Forelimb muscle (tissue), 1 donor: ENCODE measurements around the gene INPP5F. TPM values are rescaled to one million over a fixed set of nuclear protein-coding genes. Genes with fewer than 3 reads are reported as not detected.

Experiments
- DNase-seq: peaks from one replicate; pipeline ENCODE4 v3.0.0-alpha.2; 2013; ENCODE audit warnings: low read depth
- polyA plus RNA-seq: library from polyadenylated mRNA; unstranded; fragments of 120-200 nt; gene quantifications from one replicate; pipeline ENCODE4 v1.2.1, GENCODE V29; 2013; ENCODE audit not compliant: insufficient read length

The INPP5F gene, protein sequence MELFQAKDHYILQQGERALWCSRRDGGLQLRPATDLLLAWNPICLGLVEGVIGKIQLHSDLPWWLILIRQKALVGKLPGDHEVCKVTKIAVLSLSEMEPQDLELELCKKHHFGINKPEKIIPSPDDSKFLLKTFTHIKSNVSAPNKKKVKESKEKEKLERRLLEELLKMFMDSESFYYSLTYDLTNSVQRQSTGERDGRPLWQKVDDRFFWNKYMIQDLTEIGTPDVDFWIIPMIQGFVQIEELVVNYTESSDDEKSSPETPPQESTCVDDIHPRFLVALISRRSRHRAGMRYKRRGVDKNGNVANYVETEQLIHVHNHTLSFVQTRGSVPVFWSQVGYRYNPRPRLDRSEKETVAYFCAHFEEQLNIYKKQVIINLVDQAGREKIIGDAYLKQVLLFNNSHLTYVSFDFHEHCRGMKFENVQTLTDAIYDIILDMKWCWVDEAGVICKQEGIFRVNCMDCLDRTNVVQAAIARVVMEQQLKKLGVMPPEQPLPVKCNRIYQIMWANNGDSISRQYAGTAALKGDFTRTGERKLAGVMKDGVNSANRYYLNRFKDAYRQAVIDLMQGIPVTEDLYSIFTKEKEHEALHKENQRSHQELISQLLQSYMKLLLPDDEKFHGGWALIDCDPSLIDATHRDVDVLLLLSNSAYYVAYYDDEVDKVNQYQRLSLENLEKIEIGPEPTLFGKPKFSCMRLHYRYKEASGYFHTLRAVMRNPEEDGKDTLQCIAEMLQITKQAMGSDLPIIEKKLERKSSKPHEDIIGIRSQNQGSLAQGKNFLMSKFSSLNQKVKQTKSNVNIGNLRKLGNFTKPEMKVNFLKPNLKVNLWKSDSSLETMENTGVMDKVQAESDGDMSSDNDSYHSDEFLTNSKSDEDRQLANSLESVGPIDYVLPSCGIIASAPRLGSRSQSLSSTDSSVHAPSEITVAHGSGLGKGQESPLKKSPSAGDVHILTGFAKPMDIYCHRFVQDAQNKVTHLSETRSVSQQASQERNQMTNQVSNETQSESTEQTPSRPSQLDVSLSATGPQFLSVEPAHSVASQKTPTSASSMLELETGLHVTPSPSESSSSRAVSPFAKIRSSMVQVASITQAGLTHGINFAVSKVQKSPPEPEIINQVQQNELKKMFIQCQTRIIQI
- 15.6 TPM for polyA plus RNA-seq

DNA sequence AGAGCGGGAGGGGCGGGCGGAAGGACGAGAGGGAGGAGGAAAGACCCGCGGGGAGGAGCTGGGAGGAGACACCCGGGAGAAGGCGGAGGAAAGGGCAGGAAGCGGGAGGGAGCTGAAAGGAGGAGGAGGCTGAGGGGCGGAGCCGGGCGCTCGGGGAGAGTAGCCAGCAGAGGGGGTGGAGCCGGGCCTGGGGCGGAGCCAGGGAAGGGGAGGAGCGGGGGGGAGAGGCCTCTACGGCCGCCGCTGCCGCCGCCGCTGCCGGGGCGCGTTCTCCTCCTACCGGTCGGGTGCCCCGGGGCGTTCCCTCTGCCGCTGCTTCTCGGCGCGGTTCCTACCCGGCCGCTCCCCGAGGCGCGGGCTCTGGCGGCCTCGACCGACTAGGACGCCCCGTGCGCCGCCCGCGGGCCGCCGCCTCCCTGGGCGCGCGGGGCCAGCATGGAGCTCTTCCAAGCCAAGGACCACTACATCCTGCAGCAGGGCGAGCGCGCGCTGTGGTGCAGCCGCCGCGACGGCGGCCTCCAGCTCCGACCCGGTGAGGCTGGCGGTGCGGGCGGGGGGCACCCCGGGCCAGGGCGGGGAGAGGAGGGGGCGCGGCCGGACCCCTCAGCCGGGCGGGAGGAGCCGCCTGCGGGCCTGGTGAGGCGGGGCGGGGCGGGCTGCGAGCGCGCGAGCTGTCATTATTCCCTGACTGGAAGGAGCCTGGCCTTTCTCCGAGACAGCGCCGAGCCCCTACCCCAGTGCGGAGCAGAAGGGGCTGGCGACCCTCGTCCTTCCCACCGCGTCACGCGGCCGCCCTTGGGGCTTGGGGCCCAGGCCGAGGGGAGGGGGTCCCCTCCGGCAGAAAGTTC is at the start of gene INPP5F:
TSS of gene INPP5F (plus strand) at position 223 of the 848 bp plus-strand sequence. CDS start at position 436, 213 bp downstream.
- peak; percentile 92 for DNase-seq

DNA sequence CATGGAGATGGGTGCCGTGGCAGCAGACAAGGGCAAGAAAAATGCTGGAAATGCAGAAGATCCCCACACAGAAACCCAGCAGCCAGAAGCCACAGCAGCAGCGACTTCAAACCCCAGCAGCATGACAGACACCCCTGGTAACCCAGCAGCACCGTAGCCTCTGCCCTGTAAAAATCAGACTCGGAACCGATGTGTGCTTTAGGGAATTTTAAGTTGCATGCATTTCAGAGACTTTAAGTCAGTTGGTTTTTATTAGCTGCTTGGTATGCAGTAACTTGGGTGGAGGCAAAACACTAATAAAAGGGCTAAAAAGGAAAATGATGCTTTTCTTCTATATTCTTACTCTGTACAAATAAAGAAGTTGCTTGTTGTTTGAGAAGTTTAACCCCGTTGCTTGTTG is 48.7 kb upstream of the INPP5F start:
- no peak for DNase-seq

DNA sequence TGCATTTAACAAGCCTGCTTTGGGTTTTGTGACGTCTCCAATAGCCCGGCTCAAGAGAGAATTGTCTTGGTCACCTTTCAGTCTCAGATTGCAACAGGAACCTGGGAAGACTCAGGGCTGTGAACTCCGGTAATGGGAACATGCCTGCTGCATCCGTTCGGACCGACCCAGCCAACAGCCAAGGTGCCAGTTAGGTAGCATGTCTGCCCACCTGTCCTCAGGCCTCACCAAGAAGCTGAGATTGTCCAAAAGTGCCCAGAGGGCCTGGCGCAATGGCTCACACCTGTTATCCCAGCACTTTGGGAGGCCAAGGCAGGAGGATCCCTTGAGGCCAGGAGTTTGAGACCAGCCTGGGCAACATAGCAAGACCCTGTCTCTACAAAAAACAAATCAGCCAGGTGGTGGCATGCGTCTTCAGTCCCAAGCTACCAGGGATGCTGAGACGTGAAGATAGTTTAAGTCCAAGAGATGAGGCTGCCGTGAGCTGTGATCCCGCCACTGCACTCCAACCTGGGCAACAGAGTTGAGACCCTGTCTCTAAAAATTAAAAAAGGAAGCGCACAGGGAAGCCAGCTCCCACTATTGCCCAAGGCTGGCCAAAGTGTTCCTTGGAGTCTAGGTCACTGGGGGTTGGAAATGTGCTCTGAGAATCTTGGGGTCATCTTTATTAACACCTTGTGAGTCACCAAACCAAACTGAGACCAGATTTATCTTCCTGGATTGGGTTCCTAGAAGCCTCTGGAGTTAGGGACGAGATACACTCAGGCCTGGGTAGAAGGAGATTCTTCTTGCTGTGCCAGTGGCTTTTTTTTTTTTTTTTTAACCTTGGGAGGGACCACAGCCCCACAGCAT is 47.7 kb upstream of the INPP5F start:
- no peak for DNase-seq

DNA sequence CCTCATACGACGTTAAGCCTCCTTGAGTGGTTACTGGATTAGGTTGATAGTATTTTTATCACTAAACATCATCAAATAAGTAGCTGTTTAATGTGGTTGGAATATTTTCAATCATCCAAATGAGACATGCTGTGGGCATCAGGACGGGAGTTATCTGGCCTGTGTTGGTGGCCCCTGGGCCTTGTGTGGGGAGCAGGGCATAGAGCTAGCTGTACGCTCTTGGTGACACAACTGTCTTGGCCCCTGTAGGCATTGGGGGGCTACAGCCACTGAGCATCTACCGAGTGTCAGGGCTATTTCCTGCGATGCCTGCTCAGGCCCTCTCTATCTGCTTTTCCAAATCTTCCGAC is 46.4 kb upstream of the INPP5F start:
- no peak for DNase-seq

DNA sequence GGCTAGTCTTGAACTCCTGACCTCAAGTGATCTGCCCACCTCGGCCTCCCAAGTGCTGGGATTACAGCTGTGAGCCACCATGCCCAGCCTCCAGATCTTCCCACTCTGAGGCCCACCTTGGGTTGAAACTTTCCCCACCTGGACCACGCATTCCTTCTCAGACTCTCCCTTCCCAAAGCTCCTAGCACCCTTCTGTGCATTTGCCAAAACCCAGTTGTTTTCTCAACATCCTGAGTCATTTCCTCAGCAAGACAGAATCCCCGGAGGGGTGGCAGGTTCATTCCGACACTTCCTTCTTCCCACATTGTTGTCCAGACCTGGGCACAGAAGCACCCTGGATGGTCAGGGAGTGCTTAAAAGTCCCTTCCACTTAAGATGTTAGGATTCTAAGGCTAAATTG is 45.8 kb upstream of the INPP5F start:
- DNase-seq = no peak

DNA sequence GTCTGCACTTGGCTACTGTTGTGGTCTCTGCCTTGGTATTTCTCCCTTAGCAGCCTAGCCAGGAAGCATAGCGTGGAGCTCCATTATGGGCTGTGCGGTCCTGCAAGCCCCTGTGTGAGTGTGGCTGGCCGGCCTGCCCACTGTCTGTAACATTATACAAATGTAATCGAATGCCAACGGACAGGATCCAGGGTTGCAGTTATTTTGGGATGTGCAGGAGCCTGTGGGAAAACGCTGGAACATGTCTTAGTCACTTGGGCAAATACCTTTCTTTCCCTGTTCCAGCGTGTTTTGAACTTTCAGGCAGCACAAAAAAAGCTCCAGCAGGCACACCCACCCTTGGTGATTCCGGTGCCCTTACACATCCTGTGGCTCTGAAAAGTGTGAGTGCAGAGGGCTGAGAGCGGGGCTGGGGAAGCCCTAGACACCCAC is 45.2 kb upstream of the INPP5F start:
- no peak for DNase-seq

DNA sequence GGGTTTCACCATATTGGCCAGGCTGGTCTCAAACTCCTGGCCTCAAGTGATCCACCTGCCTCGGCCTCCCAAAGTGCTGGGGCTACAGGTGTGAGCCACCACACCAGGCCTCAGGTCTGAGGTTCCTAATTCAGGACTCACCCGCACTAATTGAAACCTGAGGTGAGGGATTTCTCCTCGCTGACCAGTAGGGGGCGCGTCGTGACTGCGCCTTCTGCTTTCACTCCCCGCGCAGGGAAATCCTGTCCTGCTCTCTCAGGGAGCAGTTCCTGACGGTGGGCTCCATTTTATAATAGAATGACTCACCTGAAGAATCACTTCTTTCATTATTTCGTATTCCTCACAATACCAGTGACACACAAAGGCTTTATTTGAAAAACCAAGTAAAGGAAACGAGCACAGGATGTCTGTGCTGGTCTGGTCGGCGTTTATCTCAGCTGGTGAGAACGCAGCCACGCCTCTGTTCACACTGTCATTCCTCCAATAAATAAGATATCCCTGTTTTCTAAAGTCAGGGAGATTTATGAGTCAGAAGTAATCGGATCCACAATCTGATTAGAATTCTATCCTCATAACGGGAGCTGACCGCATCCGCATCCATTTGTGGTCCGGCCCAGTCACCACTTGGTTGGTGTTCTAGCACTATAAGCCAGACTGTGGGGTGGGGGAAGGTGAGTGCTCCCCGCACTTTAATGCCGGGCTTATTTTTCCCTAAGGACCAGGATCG is 39.2 kb upstream of the INPP5F start:
- peak; percentile 43 for DNase-seq

DNA sequence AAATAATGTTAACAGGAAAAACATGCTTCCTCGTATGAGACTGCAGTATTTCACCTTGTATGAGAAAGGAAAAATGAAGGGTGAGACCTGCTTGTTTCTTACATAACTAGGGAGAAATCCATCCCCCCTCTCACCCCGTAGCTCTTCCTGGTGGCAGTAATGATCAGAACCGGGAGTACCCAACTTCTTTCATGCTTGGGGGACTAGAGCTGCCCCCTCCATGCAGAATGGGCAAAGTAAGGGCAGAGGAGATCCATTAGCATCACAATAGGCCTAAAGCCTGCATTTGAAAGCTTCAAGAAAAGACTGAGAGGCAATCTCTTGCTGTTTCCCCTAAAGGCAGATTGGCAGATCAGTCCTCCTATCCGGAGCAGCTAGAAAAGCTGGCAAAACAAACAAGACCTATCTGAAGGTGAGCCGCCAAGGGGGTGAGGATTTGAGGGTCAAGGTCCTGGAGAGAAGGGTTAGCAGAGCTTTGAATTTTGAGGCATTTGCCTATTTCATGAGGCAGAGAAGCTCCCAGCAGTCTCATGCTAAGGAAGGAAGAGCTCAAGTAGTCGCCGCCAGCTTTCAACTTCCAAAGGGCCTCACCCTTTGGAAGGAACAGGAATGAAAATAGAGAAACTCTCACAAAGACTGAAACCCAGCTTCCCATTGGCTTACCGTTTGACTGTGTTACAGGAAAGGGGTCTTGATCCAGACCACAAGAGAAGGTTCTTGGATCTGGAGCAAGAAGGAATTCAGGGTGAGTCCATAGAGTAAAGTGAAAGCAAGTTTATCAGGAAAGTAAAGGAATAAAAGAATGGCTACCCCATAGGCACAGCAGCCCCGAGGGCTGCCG is 38.4 kb upstream of the INPP5F start:
- no peak for DNase-seq

DNA sequence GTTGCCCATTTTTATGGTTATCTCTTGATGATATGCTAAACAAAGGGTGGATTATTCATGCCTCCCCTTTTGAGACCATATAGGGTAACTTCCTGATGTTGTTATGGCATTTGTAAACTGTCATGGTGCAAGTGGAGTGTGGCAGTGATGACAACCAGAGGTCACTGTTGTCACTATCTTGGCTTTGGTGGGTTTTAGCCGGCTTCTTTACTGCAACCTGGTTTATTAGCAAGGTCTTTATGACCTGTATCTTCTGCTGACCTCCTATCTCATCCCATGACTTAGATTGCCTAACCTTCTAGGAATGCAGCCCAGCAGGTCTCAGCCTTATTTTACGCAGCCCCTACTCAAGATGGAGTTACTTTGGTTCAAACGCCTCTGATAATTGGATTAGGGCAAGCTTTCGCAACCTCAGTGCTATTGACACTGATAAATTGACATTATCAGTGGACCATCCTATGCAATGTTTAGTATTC is 37.8 kb upstream of the INPP5F start:
- DNase-seq = no peak

DNA sequence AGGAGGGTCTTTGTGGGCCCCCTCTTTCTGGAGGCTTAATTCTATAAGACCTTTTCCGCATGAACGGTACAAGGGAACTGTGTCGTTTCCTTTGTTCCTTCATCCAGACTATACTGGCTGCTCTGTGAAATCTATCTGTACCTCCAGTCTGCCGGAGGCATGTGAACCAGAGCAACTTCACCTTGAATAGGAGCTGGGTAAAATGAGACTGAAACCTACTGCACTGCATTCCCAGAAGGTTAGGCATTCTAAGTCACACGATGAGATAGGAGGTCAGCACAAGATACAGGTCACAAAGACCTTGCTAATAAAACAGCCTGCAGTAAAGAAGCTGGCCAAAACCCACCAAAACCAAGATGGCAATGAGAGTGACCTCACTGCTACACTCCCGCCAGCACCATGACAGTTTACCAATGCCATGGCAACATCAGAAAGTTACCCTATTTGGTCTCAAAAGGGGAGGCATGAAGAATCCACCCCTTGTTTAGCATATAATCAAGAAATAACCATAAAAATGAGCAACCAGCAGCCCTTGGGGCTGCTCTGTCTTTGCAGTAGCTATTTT is 36.8 kb upstream of the INPP5F start:
- no peak for DNase-seq

DNA sequence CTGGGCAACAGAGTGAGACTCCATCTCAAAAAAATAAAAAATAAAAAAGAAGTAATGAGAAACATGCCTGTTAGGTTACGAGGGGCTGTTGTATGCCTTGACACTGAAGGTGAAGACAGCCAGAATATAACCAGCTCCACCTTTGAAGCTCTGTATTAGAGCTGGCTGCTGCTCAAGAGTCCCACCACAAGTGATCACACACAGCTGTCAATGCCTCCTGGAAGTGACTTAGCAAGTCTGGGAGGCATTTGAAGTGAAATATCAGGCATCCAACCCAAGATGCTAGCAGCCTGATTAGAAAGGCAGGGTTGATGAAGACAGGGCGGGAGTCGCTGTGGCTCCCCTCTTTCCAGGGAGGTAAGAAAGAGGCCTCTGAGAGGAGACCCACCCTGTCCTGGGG is 34.1 kb upstream of the INPP5F start:
- no peak for DNase-seq

DNA sequence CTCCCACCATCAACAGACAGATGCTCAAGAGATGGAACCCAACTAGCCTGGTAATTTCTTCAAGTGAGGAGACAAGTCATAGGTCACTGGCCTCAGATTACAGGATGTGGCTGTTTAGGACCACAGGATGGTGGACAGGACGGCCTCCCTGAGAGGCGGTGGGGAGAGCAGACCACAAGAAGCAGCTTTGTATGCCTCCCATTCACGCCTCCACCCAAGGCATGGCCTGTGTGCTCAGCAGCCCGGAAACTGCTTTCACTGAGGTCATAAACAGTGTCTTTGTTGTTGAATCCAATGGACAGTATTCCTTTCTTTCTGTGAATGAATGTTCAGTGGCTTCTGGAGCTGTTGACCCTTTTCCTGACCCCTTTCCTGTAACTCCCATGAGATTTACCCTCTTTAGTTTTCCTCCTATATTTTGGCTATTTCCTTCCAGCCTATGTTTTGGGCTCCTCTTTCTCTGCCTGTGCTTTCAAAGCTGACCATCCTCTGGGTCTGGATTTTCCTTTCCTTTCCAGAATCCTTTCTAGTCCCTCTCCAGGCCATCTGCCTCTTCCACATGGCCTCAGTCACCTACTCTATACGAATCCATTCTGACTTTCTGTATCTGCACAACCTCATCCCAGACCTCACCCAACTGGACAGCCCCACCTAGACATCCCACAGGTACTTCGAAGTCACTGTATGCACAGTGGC is 32.4 kb upstream of the INPP5F start:
- DNase-seq = no peak

DNA sequence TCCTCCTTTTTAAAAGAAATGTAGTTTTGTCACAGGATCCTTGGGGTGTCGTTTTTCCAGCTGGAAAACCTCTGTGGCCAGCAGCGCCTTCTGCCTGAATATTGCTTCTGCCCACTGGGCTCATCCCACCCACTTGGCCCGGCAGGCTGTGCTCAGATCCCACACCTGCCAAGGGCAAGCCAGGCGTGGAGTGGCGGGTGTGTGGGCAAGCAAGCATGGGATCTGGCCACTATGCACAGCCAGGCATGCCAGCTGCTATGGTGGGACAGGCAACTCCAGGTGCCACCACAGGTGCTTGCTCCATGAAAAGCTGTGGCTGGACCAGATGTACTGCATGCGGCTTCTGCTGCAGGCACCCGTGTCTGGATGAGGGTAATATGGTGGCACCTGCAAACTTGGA is 31.2 kb upstream of the INPP5F start:
- no peak for DNase-seq

DNA sequence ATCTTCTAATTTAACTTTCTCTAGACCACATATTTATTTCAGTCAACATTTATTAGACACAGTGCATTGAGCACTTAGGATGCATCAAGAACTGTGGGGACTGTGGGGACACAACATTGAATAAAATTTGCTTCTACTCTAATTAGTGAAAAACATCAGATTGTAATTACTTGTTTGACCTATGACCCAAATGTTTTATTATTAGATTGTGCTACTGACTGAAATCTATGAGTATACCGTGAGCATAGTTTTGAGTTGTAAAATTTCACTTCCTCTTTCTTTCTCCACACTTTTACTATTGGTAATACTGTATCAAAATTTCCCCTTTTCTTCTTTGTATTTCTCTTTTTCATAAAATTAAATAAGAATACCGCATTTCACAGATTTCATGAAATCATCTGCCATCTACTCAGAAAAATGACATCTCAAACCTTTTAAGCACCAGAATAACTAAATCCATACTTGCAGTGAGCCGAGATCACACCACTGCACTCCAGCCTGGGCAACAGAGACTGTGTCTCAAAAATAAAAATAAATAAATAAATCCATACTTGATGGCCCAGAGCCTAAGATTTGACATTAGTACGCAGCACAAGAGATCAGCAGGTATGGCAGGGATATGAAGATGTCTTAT is 25.4 kb upstream of the INPP5F start:
- DNase-seq = no peak

DNA sequence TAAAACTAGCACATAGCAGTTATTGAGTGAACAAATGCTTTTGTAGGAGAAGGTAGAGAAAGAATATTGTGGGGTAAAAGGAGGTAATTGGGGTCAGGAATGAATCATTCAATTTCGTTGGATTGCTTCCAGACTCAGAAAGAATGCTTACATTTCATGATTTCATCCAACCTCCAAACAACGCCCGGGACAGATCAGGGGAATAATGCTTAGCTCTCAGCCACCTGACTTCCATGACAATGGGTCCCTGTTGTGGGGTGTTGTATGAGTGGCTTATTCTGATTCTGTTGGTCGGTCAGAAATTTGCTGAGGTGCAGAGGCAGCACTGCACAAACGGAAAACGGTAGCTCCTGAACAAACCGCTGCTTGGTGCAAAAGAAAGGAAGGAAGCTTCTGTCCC is 24.0 kb upstream of the INPP5F start:
- DNase-seq = no peak

DNA sequence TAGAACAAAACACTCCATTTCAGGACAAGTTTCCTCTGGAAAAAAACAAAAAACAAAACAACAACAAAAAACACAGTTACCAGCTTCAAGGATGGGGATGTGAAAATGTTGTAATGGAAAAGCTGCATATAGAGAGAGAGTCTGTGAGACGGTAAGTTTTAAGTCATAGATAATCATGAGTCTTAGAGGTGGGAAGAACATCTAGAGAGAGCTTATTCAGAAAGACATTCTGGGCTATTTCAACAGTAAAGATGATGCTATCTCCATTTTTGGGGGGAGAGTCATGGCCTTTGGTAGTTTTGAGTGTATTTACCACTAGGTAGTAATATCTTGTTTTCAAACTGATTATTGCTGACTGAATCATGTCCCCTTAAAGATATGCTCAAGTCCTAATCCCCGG is 23.3 kb upstream of the INPP5F start:
- no peak for DNase-seq

DNA sequence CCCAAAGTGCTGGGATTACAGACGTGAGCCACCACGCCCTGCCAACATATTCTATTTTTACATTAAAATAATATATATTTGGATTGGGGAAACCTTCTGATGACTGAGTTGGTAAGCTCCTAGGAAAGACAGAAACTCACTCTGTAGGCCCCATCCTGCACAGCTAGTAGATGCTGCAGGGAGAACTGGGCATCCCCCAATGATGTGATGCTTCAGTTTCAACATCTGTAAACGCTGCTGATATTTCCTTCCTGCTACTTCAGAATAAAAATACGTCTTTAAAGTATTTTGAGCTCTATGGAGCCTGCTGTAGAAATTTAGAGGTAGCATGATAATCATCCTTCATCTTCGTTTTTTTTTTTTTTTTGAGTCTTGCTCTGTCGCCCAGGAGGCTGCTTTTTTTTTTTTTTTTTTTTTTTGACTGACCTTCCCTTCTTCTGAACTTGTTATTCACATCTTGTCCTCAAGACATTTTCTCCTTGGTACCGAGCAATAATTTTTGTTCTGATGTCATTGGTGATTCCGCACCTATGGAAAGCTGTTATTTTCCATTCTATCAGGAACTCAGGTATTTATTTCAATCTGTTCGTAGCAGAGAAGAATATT is 21.8 kb upstream of the INPP5F start:
- DNase-seq = no peak
